HG02938 (cell line): Measurements from ENCODE around the gene NAALAD2.
A peak's percentile ranks its signal among the peaks of the same experiment; 100 is the strongest.
"Not testable (repeated sequence)": the region's sequence is repeated elsewhere in the genome, so short reads cannot be mapped to it uniquely, and the experiment has no call there.

Experiments
- ATAC-seq: cut with Tn5 transposase; IDR thresholded peaks from one replicate; pipeline ENCODE4 v1.9.1; 2021; ENCODE audit warnings: mild to moderate bottlenecking, moderate library complexity; ENCODE audit not compliant: unreplicated experiment

Gene NAALAD2

GRCh38 chr11:90134478-90135003 is at the start of gene NAALAD2:
Gene NAALAD2 (plus strand): TSS chr11:90134663. CDS start chr11:90134759, 96 bp downstream.
- peak; percentile 59 for ATAC-seq

GRCh38 chr11:90085650-90086049 is 48.8 kb upstream of the NAALAD2 start, which contains the start of gene UBTFL1:
Gene UBTFL1 (plus strand): TSS chr11:90085950. CDS start chr11:90085950, 0 bp downstream.
- not testable (repeated sequence) for ATAC-seq

GRCh38 chr11:90088731-90089130 is 45.7 kb upstream of the NAALAD2 start:
- not testable (repeated sequence) for ATAC-seq

- ATAC-seq: not testable (repeated sequence)
Measured at GRCh38 chr11:90095230-90095924, 39.1 kb upstream of the NAALAD2 start.

GRCh38 chr11:90098261-90098660 is 36.2 kb upstream of the NAALAD2 start:
- ATAC-seq: not testable (repeated sequence)

GRCh38 chr11:90100431-90100830 is 34.0 kb upstream of the NAALAD2 start:
- no peak for ATAC-seq

GRCh38 chr11:90113541-90113940 is 20.9 kb upstream of the NAALAD2 start:
- no peak for ATAC-seq

GRCh38 chr11:90120191-90120590 is 14.3 kb upstream of the NAALAD2 start:
- ATAC-seq: no peak

GRCh38 chr11:90124371-90124770 is 10.1 kb upstream of the NAALAD2 start:
- ATAC-seq: no peak

GRCh38 chr11:90124946-90125345 is 9.5 kb upstream of the NAALAD2 start:
- no peak for ATAC-seq

GRCh38 chr11:90133560-90134477 is 644 bp upstream of the NAALAD2 start:
- no peak for ATAC-seq

- ATAC-seq: no peak
Measured at GRCh38 chr11:90135016-90135415, 553 bp downstream of the NAALAD2 start.

- ATAC-seq: no peak
Measured at GRCh38 chr11:90148900-90149299, 14.4 kb downstream of the NAALAD2 start.

- not testable (repeated sequence) for ATAC-seq
Measured at GRCh38 chr11:90166982-90167573, 32.6 kb downstream of the NAALAD2 start.

GRCh38 chr11:90167704-90168103 is 33.2 kb downstream of the NAALAD2 start:
- ATAC-seq: not testable (repeated sequence)

GRCh38 chr11:90168571-90168970 is 34.1 kb downstream of the NAALAD2 start:
- ATAC-seq: no peak

GRCh38 chr11:90171359-90171758 is 36.9 kb downstream of the NAALAD2 start:
- no peak for ATAC-seq

- ATAC-seq: no peak
Measured at GRCh38 chr11:90176069-90176468, 41.6 kb downstream of the NAALAD2 start.

- ATAC-seq: no peak
Measured at GRCh38 chr11:90178751-90179150, 44.3 kb downstream of the NAALAD2 start.

GRCh38 chr11:90179923-90180322 is 45.5 kb downstream of the NAALAD2 start:
- ATAC-seq: no peak

GRCh38 chr11:90187839-90188238 is 53.4 kb downstream of the NAALAD2 start:
- no peak for ATAC-seq
